GM21423 (cell line): ENCODE results near the gene PCDHA10.
"Not testable (repeated sequence)": the region's sequence is repeated elsewhere in the genome, so short reads cannot be mapped to it uniquely, and the experiment has no call there.

Source experiments
- ATAC-seq: cut with Tn5 transposase; IDR thresholded peaks from one replicate; pipeline ENCODE4 v1.9.1; 2021; ENCODE audit warnings: mild to moderate bottlenecking, moderate library complexity; ENCODE audit not compliant: unreplicated experiment

The PCDHA10 gene

GRCh38 chr5:140842798-140843733, 12.6 kb upstream of the PCDHA10 start:
- no peak for ATAC-seq

- ATAC-seq: not testable (repeated sequence)
Observed at GRCh38 chr5:140848139-140849102, 7.3 kb upstream of the PCDHA10 start, which contains the start of gene PCDHA9. PCDHA9 (plus strand) TSS chr5:140848382; CDS start chr5:140848496, 114 bp downstream.

- not testable (repeated sequence) for ATAC-seq
Observed at GRCh38 chr5:140849831-140850634, 5.7 kb upstream of the PCDHA10 start.

- ATAC-seq: no peak
Observed at GRCh38 chr5:140857177-140857986, 1.7 kb downstream of the PCDHA10 start.

GRCh38 chr5:140857987-140858240, 2.2 kb downstream of the PCDHA10 start:
- no peak for ATAC-seq

GRCh38 chr5:140862441-140863295, 7.0 kb downstream of the PCDHA10 start:
- ATAC-seq: no peak

GRCh38 chr5:140868721-140869554, 13.2 kb downstream of the PCDHA10 start, which contains the start of gene PCDHA11:
PCDHA11 (plus strand) TSS chr5:140868957; CDS start chr5:140869104, 147 bp downstream.
- no peak for ATAC-seq

GRCh38 chr5:140869555-140869886, 13.8 kb downstream of the PCDHA10 start:
- ATAC-seq: no peak

GRCh38 chr5:140870221-140871201, 14.8 kb downstream of the PCDHA10 start:
- no peak for ATAC-seq

- ATAC-seq: no peak
Observed at GRCh38 chr5:140875085-140876065, 19.7 kb downstream of the PCDHA10 start, which contains the start of gene PCDHA12. PCDHA12 (plus strand) TSS chr5:140875308; CDS start chr5:140875473, 165 bp downstream.

- not testable (repeated sequence) for ATAC-seq
Observed at GRCh38 chr5:140876541-140877261, 21.0 kb downstream of the PCDHA10 start.

GRCh38 chr5:140877262-140877581, 21.5 kb downstream of the PCDHA10 start:
- no peak for ATAC-seq

GRCh38 chr5:140881889-140882590, 26.3 kb downstream of the PCDHA10 start, which contains the start of gene PCDHA13:
PCDHA13 (plus strand) TSS chr5:140882124; CDS start chr5:140882269, 145 bp downstream.
- no peak for ATAC-seq

GRCh38 chr5:140882591-140882899, 26.8 kb downstream of the PCDHA10 start:
- no peak for ATAC-seq

GRCh38 chr5:140883373-140883772, 27.7 kb downstream of the PCDHA10 start:
- no peak for ATAC-seq
